D341Med (cell line): ENCODE measurements around the gene AGPAT1.
A peak's percentile ranks its signal among the peaks of the same experiment; 100 is the strongest.
"Not testable (repeated sequence)": the region's sequence is repeated elsewhere in the genome, so short reads cannot be mapped to it uniquely, and the experiment has no call there.

Source experiments
- DNase-seq: peaks from one replicate; pipeline ENCODE4 v3.0.0; 2012; ENCODE audit warnings: low spot score

AGPAT1 gene

GRCh38 chr6:32198866-32199265 lies 23.0 kb upstream of the AGPAT1 start:
- DNase-seq = no peak

GRCh38 chr6:32198345-32198696 lies 22.4 kb upstream of the AGPAT1 start:
- DNase-seq = no peak

GRCh38 chr6:32196682-32197616 lies 21.1 kb upstream of the AGPAT1 start:
- no peak for DNase-seq

GRCh38 chr6:32195902-32196681 lies 20.2 kb upstream of the AGPAT1 start:
- peak; percentile 69 for DNase-seq

GRCh38 chr6:32195652-32195901 lies 19.7 kb upstream of the AGPAT1 start:
- DNase-seq = peak; percentile 97

GRCh38 chr6:32194825-32195651 lies 19.2 kb upstream of the AGPAT1 start:
- DNase-seq = no peak

- no peak for DNase-seq
These were observed 18.5 kb upstream of the AGPAT1 start for GRCh38 chr6:32194388-32194787.

- DNase-seq = not testable (repeated sequence)
These were observed 17.2 kb upstream of the AGPAT1 start for GRCh38 chr6:32193096-32193495.

GRCh38 chr6:32192608-32193039 lies 16.7 kb upstream of the AGPAT1 start, which contains the start of gene GPSM3:
TSS of gene GPSM3 (minus strand) at chr6:32192643. CDS start at chr6:32192513, 130 bp downstream.
- DNase-seq = no peak

GRCh38 chr6:32191696-32192607 lies 16.1 kb upstream of the AGPAT1 start:
- DNase-seq = no peak

- DNase-seq = no peak
These were observed 15.2 kb upstream of the AGPAT1 start for GRCh38 chr6:32190911-32191677.

GRCh38 chr6:32190054-32190851 lies 14.4 kb upstream of the AGPAT1 start, which contains the start of gene PBX2:
TSS of gene PBX2 (minus strand) at chr6:32190202. CDS start at chr6:32189915, 287 bp downstream.
- peak; percentile 78 for DNase-seq

- no peak for DNase-seq
These were observed 13.8 kb upstream of the AGPAT1 start for GRCh38 chr6:32189742-32190053.

- DNase-seq = no peak
These were observed 13.3 kb upstream of the AGPAT1 start for GRCh38 chr6:32189069-32189741.

GRCh38 chr6:32188381-32189068 lies 12.6 kb upstream of the AGPAT1 start:
- no peak for DNase-seq

GRCh38 chr6:32187725-32188380 lies 12.0 kb upstream of the AGPAT1 start:
- not testable (repeated sequence) for DNase-seq

GRCh38 chr6:32187009-32187709 lies 11.3 kb upstream of the AGPAT1 start:
- no peak for DNase-seq
